GM12875 (cell line): ENCODE data around the gene SYNPR.

Experiments used
- H3K4me3 ChIP-seq: one replicate; pipeline ENCODE4 v1.5.1; 2011; ENCODE audit warnings: low read depth, low read length, control low read depth
- CTCF ChIP-seq: IDR thresholded peaks from 2 replicates; pipeline ENCODE4 v1.5.1; 2011; ENCODE audit warnings: low read depth, mild to moderate bottlenecking, control low read depth, inconsistent platforms, low read length, moderate library complexity, borderline replicate concordance; ENCODE audit not compliant: insufficient read depth

Gene SYNPR

DNA sequence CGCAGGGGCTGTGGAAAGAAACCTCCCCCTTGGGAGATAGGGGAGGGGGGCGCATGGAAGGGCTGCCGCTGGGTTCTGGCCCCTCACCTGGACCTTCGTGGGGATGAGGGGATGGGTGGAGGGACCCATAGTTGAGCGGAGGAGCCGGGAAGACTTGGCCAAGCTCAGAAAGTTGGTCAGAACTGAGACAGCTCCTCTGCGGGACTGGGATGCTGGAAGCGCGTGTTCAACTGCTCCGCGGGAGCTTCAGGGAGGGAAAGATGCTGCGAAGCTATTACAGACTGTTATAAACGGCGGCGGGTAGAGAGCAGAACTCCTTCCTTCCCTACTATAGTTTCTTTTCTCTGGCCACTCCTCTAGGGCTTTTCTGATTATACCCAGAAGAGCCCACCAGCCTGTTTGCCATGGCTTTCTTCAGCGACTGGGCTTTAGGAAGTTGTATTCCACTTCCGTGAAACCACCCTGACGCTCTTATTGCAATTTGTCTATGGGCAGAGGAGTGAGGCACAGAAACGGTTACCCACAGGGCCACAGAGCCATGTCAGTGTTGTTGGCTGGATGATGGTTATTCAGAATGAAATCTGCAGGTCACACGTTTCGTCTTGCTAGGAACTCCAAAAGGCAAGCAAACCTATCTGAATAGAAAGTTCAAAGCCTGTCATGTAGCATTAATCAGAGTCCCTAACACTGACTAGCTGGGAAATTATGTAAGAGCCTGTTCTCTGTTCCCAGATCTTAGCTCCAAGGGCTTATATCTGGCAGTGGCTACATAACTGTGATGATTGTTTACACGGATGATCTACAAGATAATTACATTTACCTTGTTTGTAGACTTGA is 1.1 kb downstream of the SYNPR start:
- TF ChIP-seq CTCF: no peak
- no peak overlapping the region for H3K4me3 ChIP-seq

GRCh38 chr3:63287610-63288009 is 9.5 kb downstream of the SYNPR start:
- no peak overlapping the region for H3K4me3 ChIP-seq
- TF ChIP-seq CTCF: no peak

DNA sequence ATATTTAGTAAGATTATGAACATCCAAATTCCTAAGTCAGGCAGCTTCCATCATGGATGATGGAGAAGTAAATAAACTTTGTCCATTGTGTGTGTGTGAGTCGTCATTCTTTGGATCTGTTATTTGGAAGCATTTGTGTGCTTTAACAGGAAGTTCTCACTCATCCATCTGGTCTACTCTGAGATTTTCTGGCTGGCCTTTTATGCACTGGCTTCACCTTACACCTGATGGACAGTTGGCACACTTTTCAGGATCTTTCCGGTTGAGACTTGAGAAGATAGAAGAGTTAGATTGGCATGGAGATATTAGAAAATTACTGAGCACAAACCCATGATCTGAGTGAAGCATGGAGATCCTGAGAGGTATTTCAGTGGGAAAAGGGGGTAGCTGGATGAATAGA is 12.6 kb downstream of the SYNPR start:
- TF ChIP-seq CTCF: no peak
- no peak overlapping the region for H3K4me3 ChIP-seq

GRCh38 chr3:63294332-63294731 is 16.2 kb downstream of the SYNPR start:
- no peak overlapping the region for H3K4me3 ChIP-seq
- no peak for TF ChIP-seq CTCF

- no peak overlapping the region for H3K4me3 ChIP-seq
- TF ChIP-seq CTCF: no peak
These were observed 17.2 kb downstream of the SYNPR start for GRCh38 chr3:63295356-63295755.

- TF ChIP-seq CTCF: no peak
- H3K4me3 ChIP-seq: no peak overlapping the region
These were observed 17.7 kb downstream of the SYNPR start for GRCh38 chr3:63295806-63296205.

- H3K4me3 ChIP-seq: no peak overlapping the region
- no peak for TF ChIP-seq CTCF
These were observed 18.1 kb downstream of the SYNPR start for GRCh38 chr3:63296249-63296648.
